IPS-NIHi11 (cell line): ENCODE measurements around the gene LRRC32.
"Not testable (repeated sequence)": the region's sequence is repeated elsewhere in the genome, so short reads cannot be mapped to it uniquely, and the experiment has no call there.

ENCODE experiments used
- DNase-seq: peaks from one replicate; pipeline ENCODE4 v3.0.0; 2012; ENCODE audit warnings: mixed read lengths, low spot score

LRRC32 gene

DNA sequence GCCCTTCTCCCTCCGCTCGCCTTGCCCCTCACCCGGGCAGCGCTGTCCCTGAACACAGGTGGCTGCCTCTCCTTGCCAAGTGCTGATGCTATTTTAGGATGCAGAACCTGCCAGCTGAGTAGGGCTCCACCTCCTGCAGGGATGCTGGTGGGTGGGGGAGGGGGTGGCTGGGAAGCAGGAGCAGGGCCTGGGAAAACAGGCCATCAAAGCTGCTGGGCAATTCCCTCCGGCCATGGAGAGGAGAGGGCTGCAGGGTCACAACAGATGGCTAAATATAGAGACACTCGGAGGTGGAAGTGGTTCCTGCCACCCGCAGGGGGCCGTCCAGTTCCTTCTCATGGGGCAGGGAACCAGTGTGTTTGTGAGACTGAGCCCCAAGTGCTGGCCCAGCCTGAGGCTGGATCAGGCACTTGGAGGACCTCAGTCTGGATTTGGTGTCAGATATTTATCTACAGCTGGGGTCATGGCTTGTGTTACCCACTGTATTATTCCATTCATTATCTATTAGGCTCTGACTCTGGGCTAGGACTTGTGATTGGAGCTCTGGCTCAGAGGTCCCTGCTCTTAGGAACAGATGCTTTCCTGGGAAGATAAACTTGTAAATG lies 59.6 kb downstream of the LRRC32 start:
- DNase-seq, result no peak

- no peak for DNase-seq
These were observed 60.2 kb downstream of the LRRC32 start for GRCh38 chr11:76610371-76610770.

DNA sequence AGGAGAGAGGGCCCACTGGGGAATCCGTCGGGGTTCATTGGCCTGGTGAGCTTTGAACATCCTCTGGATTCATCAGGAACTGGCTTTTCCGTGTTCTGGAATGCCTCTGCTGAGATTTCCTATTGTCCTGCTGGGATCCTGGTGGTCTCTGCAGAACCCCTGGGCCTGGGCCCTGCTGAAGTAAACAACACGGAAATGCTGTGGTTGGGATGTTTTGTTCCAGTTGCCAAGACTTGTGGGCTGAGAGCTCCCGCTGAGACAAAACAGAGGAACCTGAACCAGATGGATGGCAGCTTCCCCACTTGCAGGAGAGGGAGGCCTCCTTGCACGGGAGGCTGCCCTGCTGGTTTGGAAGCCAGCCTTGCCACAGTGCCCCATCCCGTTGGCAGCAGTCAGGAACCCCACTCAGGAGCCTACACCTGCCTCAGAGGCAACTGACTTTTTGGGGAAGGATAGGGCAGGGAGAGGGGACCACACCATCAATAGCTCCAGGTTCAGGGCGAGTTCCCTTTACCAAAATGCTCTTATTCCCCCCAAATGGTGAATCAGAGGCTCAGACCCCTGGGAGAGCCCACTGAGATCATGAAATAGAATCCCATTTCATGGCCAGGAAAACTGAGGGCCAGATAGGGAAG lies 60.7 kb downstream of the LRRC32 start:
- DNase-seq, result no peak

GRCh38 chr11:76608879-76609460 lies 61.6 kb downstream of the LRRC32 start:
- not testable (repeated sequence) for DNase-seq

DNA sequence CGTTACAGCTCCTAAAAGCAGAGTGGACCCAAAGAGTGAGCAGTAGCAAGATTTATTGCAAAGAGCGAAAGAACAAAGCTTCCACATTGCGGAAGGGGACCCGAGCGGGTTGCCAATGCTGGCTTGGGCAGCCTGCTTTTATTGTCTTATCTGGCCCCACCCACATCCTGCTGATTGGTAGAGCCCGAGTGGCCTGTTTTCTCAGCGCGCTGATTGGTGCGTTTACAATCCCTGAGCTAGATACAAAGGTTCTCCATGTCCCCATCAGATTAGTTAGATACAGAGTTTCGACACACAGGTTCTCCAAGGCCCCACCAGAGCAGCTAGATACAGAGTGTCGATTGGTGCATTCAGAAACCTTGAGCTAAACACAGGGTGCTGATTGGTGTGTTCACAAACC lies 62.3 kb downstream of the LRRC32 start:
- not testable (repeated sequence) for DNase-seq
